K562 (cell line): ENCODE results near the gene SPATA20. TPM values are rescaled to one million over a fixed set of nuclear protein-coding genes. Genes with fewer than 3 reads are reported as not detected.
A peak's percentile ranks its signal among the peaks of the same experiment; 100 is the strongest.

Source experiments
- E2F3 ChIP-seq: fragments of 250-450 bp; sonication (Bioruptor Pico); IDR thresholded peaks from 2 replicates; pipeline ENCODE4 v1.4.0; 2020; ENCODE audit warnings: mild to moderate bottlenecking
- GABPB1 ChIP-seq: sonication (generic); formaldehyde crosslinking; IDR thresholded peaks from 2 replicates; pipeline ENCODE4 v1.8.0; 2022; ENCODE audit warnings: mild to moderate bottlenecking, missing genetic modification reagents
- GABPB2 ChIP-seq: fragments of 250-450 bp; sonication (Bioruptor Pico); conservative IDR thresholded peaks from 2 replicates; pipeline ENCODE4 v1.5.1; 2021; ENCODE audit warnings: mild to moderate bottlenecking
- HDAC1 ChIP-seq, 2 experiments: fragments of 450-650 bp; IDR thresholded peaks; 2 replicates each; pipeline ENCODE4 v1.6.1; 2016 to 2017; ENCODE audit warnings: inconsistent platforms in 1 of 2, mild to moderate bottlenecking in 1 of 2, moderate library complexity in 1 of 2
- HDAC8 ChIP-seq: fragments of 450-650 bp; IDR thresholded peaks from 2 replicates; pipeline ENCODE4 v1.6.1; 2016; ENCODE audit warnings: mild to moderate bottlenecking, missing genetic modification characterization, moderate library complexity, missing compliant biosample characterization
- MAFF ChIP-seq: IDR thresholded peaks from 2 replicates; pipeline ENCODE4 v1.6.1; 2012; ENCODE audit warnings: low read length, improper control_type of control experiment
- MGA ChIP-seq: fragments of 450-650 bp; IDR thresholded peaks from 2 replicates; pipeline ENCODE4 v1.6.1; 2016; ENCODE audit warnings: mild to moderate bottlenecking, moderate library complexity
- PHB ChIP-seq: fragments of 250-450 bp; sonication (Bioruptor Pico); IDR thresholded peaks from 2 replicates; pipeline ENCODE4 v1.5.0; 2021
- SRF ChIP-seq, 2 experiments: fragments of 250-450, 450-650 bp in 1 of 2; sonication (Bioruptor Pico) in 1 of 2; sonication (generic) in 1 of 2; formaldehyde crosslinking; IDR thresholded peaks; 2 replicates each; pipeline versions ENCODE4 v1.5.0 to v1.5.1; 2020 to 2022; ENCODE audit warnings: mild to moderate bottlenecking in 1 of 2, missing genetic modification reagents in 1 of 2
- STAT5A ChIP-seq: IDR thresholded peaks from 2 replicates; pipeline ENCODE4 v1.6.1; 2012; ENCODE audit warnings: low read length, inconsistent platforms, borderline replicate concordance
- WHSC1 ChIP-seq: IDR thresholded peaks from one replicate; pipeline ENCODE4 v1.6.1; 2012; ENCODE audit warnings: low read length, control low read depth, inconsistent platforms
- ZBTB34 ChIP-seq: fragments of 250-450 bp; sonication (Bioruptor Pico); IDR thresholded peaks from 2 replicates; pipeline ENCODE4 v1.8.0; 2021; ENCODE audit warnings: mild to moderate bottlenecking, moderate library complexity
- ZNF133 ChIP-seq: fragments of 250-450 bp; sonication (Bioruptor Pico); IDR thresholded peaks from 2 replicates; pipeline ENCODE4 v1.4.0; 2020; ENCODE audit warnings: mild to moderate bottlenecking
- ZNF23 ChIP-seq: fragments of 250-450 bp; sonication (Bioruptor Pico); IDR thresholded peaks from 2 replicates; pipeline ENCODE4 v1.4.0; 2020; ENCODE audit warnings: mild to moderate bottlenecking
- ZNF449 ChIP-seq: fragments of 250-450 bp; sonication (Bioruptor Pico); IDR thresholded peaks from 2 replicates; pipeline ENCODE4 v1.8.0; 2022; ENCODE audit warnings: moderate library complexity, mild to moderate bottlenecking, inconsistent platforms
- polyA plus RNA-seq, 8 experiments: library from polyadenylated mRNA; depleted of rRNA in 4 of 8; stranded (reverse) in 5 of 8; unstranded in 3 of 8; fragments of >200 nt; fragmentation: Nextera tagmentation in 2 of 8; fragmentation: Illumina TruSeq in 1 of 8; extraction: Ambion mirVana in 2 of 8; extraction: Trizol in 1 of 8; gene quantifications; 2 replicates each; pipeline versions ENCODE4 v1.2.1 to v1.2.3, GENCODE V29; 2011 to 2014; ENCODE audit warnings: inconsistent platforms in 1 of 8, missing spikeins in 1 of 8
- total RNA-seq, 7 experiments: library from RNA; depleted of rRNA in 6 of 7; stranded (reverse); fragments of >200 nt in 6 of 7; fragmentation: Illumina TruSeq in 2 of 7; extraction: Trizol in 2 of 7; gene quantifications; 2 replicates each; pipeline versions ENCODE4 v1.2.1 to v1.2.3, GENCODE V29; 2011 to 2021; ENCODE audit warnings: low replicate concordance in 1 of 7

Gene SPATA20
- total and polyA plus RNA-seq, 9 of the 15 experiments (the other 6 are each of a cell fraction or from before 2014, with no cell fraction given), result 0.08 to 4.0 (median 1.5) TPM

GRCh38 chr17:50547035-50547735, at the start of gene SPATA20 (continued):
- TF ChIP-seq MGA (no peak), ZBTB34 (CRISPR knock-in tag) (no peak), HDAC8 (tag) (no peak), WHSC1 (no peak), ZNF449 (CRISPR knock-in tag) (no peak), STAT5A (no peak), HDAC1 (IDR thresholded peaks at IDR 0.05) (no peak), ZNF23 (no peak), GABPB2 (no peak), SRF (CRISPR knock-in tag; IDR thresholded peaks at IDR 0.05) (0 out of 4 replicates have a peak, but pooled peaks of 1 of the 2 experiments have one; percentile 28), E2F3 (CRISPR knock-in tag) (no peak), ZNF133 (CRISPR knock-in tag) (no peak), GABPB1 (no peak), PHB (CRISPR knock-in tag) (no peak), MAFF (no peak)
